Upper lobe of right lung (tissue), 1 donor: ENCODE measurements around the gene SNX32. TPM values are rescaled to one million over a fixed set of nuclear protein-coding genes. Genes with fewer than 3 reads are reported as not detected.

ENCODE experiments used
- ATAC-seq: fragments of 200-7000 bp; cut with Tn5 transposase; one replicate; pipeline ENCODE4 v1.9.1; 2020; ENCODE audit warnings: mild to moderate bottlenecking, moderate library complexity
- DNase-seq: peaks from one replicate; pipeline ENCODE4 v3.0.0-alpha.2; 2020
- H3K27ac ChIP-seq: fragments of 200-600 bp; one replicate; pipeline ENCODE4 v1.8.0; 2022
- H3K27me3 ChIP-seq: fragments of 200-600 bp; one replicate; pipeline ENCODE4 v1.8.0; 2022; ENCODE audit warnings: mild to moderate bottlenecking
- H3K36me3 ChIP-seq: fragments of 200-600 bp; one replicate; pipeline ENCODE4 v1.8.0; 2022
- H3K4me1 ChIP-seq: fragments of 200-600 bp; one replicate; pipeline ENCODE4 v1.8.0; 2022
- H3K4me3 ChIP-seq: fragments of 200-600 bp; one replicate; pipeline ENCODE4 v1.8.0; 2022; ENCODE audit warnings: mild to moderate bottlenecking
- H3K9me3 ChIP-seq: fragments of 200-600 bp; one replicate; pipeline ENCODE4 v1.8.0; 2022
- intact Hi-C: fragments of 100-400 bp; cut with DNase I; formaldehyde crosslinking; loops from one replicate; pipeline ENCODE4 v1.11.0; 2022
- total RNA-seq: library from RNA; stranded (reverse); fragmentation: NEBNext Ultra II Directional; extraction: Animal tissue kit (Norgen Biotek cat#: 25700); gene quantifications from one replicate; pipeline ENCODE4 v1.2.1, GENCODE V29; 2021
- TF ChIP-seq, protein P1 (sequence below): fragments of 200-600 bp; IDR thresholded peaks from one replicate; pipeline ENCODE4 v1.8.0; 2022; ENCODE audit warnings: antibody characterized with exemption
- donor health status: DM: no; HTN: yes; CAD: no; lungs with severe emphysema.

Gene SNX32
- total RNA-seq, 1 donor from 2014 or later = not detected

DNA sequence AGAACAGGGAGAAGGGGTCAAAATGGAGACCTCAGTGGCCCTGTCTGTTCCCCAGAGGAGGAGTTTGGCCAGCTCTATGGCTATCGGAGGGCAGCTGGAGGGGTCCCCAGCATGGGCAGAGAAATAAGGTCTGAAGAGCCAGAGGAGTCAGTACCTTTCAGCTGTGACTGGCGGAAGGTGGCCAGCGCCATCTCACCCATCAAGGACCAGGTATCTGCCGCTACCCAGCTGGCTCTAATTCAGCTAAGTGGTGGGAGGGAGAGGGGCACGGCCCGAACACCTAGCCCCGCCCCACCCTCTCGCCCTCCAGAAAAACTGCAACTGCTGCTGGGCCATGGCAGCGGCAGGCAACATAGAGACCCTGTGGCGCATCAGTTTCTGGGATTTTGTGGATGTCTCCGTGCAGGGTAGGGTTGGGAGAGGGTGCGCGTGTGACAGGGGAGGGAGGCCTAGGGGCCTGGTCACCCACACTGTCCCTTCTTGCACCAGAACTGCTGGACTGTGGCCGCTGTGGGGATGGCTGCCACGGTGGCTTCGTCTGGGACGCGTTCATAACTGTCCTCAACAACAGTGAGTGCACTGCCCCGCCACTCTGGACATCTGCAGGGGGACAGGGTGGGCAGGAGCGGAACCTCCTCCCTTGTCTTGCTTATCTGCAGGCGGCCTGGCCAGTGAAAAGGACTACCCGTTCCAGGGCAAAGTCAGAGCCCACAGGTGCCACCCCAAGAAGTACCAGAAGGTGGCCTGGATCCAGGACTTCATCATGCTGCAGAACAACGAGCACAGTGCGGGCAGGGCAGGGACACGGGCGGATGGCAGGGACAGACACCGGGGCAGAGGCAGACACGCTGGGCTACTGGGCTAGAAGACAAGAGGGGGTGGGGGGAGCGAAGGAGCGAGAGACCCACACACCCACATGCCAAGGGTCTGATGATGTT, 48.6 kb downstream of the SNX32 start:
- peaks cover 6% of the 10 kb centered on the region for H3K4me1 ChIP-seq
- no peaks in the 10 kb centered on the region for H3K9me3 ChIP-seq
- no peak overlapping the region for H3K4me3 ChIP-seq
- ATAC-seq (no peak), DNase-seq (peak; percentile 59)
- TF ChIP-seq, protein P1, sequence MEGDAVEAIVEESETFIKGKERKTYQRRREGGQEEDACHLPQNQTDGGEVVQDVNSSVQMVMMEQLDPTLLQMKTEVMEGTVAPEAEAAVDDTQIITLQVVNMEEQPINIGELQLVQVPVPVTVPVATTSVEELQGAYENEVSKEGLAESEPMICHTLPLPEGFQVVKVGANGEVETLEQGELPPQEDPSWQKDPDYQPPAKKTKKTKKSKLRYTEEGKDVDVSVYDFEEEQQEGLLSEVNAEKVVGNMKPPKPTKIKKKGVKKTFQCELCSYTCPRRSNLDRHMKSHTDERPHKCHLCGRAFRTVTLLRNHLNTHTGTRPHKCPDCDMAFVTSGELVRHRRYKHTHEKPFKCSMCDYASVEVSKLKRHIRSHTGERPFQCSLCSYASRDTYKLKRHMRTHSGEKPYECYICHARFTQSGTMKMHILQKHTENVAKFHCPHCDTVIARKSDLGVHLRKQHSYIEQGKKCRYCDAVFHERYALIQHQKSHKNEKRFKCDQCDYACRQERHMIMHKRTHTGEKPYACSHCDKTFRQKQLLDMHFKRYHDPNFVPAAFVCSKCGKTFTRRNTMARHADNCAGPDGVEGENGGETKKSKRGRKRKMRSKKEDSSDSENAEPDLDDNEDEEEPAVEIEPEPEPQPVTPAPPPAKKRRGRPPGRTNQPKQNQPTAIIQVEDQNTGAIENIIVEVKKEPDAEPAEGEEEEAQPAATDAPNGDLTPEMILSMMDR = no peak
- intact Hi-C loops = loop anchor here (5.0 kb wide), 1 partner anchor 105 kb away; no protein-coding TSS in a partner anchor
- no peak overlapping the region for H3K27ac ChIP-seq
- H3K27me3 ChIP-seq = no peaks in the 10 kb centered on the region
- H3K36me3 ChIP-seq = peaks cover 38% of the 10 kb centered on the region

DNA sequence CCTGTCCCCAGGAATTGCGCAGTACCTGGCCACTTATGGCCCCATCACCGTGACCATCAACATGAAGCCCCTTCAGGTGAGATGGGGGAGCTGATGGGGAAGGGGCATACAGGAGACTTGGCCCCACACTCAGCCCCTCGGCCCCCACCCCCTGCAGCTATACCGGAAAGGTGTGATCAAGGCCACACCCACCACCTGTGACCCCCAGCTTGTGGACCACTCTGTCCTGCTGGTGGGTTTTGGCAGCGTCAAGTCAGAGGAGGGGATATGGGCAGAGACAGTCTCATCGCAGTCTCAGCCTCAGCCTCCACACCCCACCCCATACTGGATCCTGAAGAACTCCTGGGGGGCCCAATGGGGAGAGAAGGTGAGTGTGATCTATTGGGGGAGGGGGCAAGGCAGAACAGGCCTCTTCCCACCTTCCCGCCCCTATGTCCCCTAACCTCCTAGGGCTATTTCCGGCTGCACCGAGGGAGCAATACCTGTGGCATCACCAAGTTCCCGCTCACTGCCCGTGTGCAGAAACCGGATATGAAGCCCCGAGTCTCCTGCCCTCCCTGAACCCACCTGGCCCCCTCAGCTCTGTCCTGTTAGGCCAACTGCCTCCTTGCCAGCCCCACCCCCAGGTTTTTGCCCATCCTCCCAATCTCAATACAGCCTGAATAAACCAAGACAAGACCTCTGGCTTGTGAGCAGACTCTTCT, 49.4 kb downstream of the SNX32 start:
- TF ChIP-seq, protein P1 = no peak
- ATAC-seq (no peak), DNase-seq (peak; percentile 56)
- Histone ChIP-seq H3K4me1 (peaks cover 12% of the 10 kb centered on the region), H3K27ac (no peak overlapping the region), H3K27me3 (no peaks in the 10 kb centered on the region), H3K9me3 (no peaks in the 10 kb centered on the region), H3K36me3 (peaks cover 38% of the 10 kb centered on the region), H3K4me3 (no peak overlapping the region)
- intact Hi-C loops = loop anchor here (5.0 kb wide), 1 partner anchor 104 kb away; no protein-coding TSS in a partner anchor

DNA sequence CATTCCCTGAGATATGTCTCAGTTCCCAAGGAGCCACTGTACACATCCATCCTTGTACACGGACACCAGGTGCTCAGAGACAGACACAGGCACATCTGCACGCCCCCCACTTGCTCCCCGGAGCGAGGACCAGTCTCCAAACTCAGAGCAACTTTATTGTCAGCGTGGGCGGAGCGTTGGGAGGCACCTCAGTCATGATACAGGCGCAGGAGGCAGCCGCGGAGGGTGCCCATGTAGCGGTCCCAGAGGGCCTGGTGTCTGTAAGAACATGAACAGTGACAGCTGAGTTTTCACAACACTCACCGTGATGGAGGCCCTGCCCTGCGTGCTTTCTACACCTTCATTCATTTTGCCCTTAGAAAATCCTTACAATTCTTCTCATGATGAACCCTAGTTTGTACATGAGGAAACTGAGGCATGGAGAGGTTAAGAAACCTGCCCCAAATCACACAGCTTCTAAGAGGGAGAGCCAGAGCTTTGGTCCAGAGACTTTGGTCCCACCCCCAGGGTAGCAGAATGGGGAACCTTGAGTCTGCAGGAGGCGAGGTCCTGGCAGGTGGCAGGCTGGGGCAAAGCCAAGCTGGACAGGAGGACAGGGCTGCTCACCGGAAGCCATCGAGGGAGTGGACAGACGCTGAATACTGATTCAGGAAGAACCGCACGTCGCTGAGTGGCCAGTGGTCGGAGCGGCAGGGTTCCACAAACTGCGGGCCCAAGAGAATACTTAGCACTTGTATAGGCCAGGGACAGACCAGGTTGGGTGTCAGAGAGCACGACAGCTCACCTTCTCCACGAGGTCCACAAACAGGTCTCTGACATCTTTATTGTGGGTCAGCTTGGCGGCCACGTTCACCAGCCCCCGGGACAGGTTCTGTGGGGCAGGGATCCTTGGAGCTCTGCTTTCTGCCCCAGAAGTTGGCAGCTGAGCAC, 50.3 kb downstream of the SNX32 start:
- Histone ChIP-seq H3K27me3 (no peaks in the 10 kb centered on the region), H3K9me3 (no peaks in the 10 kb centered on the region), H3K4me1 (peaks cover 14% of the 10 kb centered on the region), H3K36me3 (peaks cover 38% of the 10 kb centered on the region), H3K27ac (no peak overlapping the region), H3K4me3 (no peak overlapping the region)
- TF ChIP-seq, protein P1 = no peak
- no peak for ATAC-seq
- DNase-seq = no peak
- intact Hi-C loops = loop anchor here (5.0 kb wide), 1 partner anchor 103 kb away; no protein-coding TSS in a partner anchor

GRCh38 chr11:65884716-65885092, 50.9 kb downstream of the SNX32 start:
- ATAC-seq = peak; percentile 64
- intact Hi-C loops = loop anchor here (5.0 kb wide), 1 partner anchor 103 kb away; no protein-coding TSS in a partner anchor
- no peak overlapping the region for H3K4me3 ChIP-seq
- H3K9me3 ChIP-seq = no peaks in the 10 kb centered on the region
- no peaks in the 10 kb centered on the region for H3K27me3 ChIP-seq
- peaks cover 38% of the 10 kb centered on the region for H3K36me3 ChIP-seq
- TF ChIP-seq, protein P1 = peak; percentile 99
- peak; percentile 90 for DNase-seq
- H3K27ac ChIP-seq = no peak overlapping the region
- peaks cover 20% of the 10 kb centered on the region for H3K4me1 ChIP-seq

DNA sequence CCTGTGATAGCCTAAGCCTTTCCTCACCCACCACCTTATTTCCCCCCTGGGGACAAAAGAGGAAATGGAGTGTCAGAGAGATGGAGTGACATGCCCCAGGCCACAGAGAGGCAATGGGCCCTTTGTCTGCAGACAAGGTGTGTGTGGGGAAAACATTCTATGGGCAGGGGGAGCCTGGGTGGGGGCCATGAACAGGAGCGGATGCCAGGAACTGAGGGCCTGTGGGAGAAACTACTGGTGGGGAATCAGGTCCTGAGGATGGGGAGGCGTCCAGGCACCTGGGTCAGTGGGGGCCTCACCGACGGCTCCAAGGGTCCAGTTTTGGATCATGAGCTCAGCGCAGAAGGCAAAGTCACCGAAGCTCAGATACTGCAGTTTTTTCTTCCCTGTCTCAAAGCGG, 51.5 kb downstream of the SNX32 start:
- DNase-seq (peak; percentile 53), ATAC-seq (no peak)
- H3K9me3 ChIP-seq = no peaks in the 10 kb centered on the region
- TF ChIP-seq, protein P1 = no peak
- H3K27me3 ChIP-seq = no peaks in the 10 kb centered on the region
- intact Hi-C loops = no loop called here
- no peak overlapping the region for H3K4me3 ChIP-seq
- H3K4me1 ChIP-seq = peaks cover 25% of the 10 kb centered on the region
- H3K36me3 ChIP-seq = peaks cover 38% of the 10 kb centered on the region
- no peak overlapping the region for H3K27ac ChIP-seq
